GM19397 (cell line): ENCODE measurements around the gene KIF26A.

Experiments
- ATAC-seq: cut with Tn5 transposase; IDR thresholded peaks from one replicate; pipeline ENCODE4 v1.9.1; 2021; ENCODE audit warnings: mild to moderate bottlenecking, moderate library complexity; ENCODE audit not compliant: unreplicated experiment

The KIF26A gene

GRCh38 chr14:104175041-104175440 is 36.7 kb downstream of the KIF26A start:
- ATAC-seq: no peak

- ATAC-seq: no peak
These were observed 37.4 kb downstream of the KIF26A start for GRCh38 chr14:104175811-104176210.

- no peak for ATAC-seq
These were observed 38.2 kb downstream of the KIF26A start for GRCh38 chr14:104176611-104177010.

- no peak for ATAC-seq
These were observed 39.0 kb downstream of the KIF26A start for GRCh38 chr14:104177411-104177810.

GRCh38 chr14:104178279-104178678 is 39.9 kb downstream of the KIF26A start:
- no peak for ATAC-seq

- ATAC-seq: no peak
These were observed 40.7 kb downstream of the KIF26A start for GRCh38 chr14:104179126-104179525.

GRCh38 chr14:104179564-104180129 is 41.3 kb downstream of the KIF26A start:
- ATAC-seq: no peak

- no peak for ATAC-seq
These were observed 42.3 kb downstream of the KIF26A start for GRCh38 chr14:104180561-104181165.

GRCh38 chr14:104181761-104182530 is 43.6 kb downstream of the KIF26A start:
- no peak for ATAC-seq

GRCh38 chr14:104182857-104183425 is 44.6 kb downstream of the KIF26A start:
- no peak for ATAC-seq

GRCh38 chr14:104183796-104184195 is 45.4 kb downstream of the KIF26A start:
- no peak for ATAC-seq

- ATAC-seq: no peak
These were observed 46.1 kb downstream of the KIF26A start for GRCh38 chr14:104184506-104184905.

- no peak for ATAC-seq
These were observed 46.6 kb downstream of the KIF26A start for GRCh38 chr14:104184911-104185499.

- no peak for ATAC-seq
These were observed 47.6 kb downstream of the KIF26A start for GRCh38 chr14:104185916-104186495.

- no peak for ATAC-seq
These were observed 48.2 kb downstream of the KIF26A start for GRCh38 chr14:104186575-104186974.

- ATAC-seq: no peak
These were observed 48.9 kb downstream of the KIF26A start for GRCh38 chr14:104187121-104187889.

GRCh38 chr14:104187931-104188726 is 49.7 kb downstream of the KIF26A start:
- no peak for ATAC-seq

GRCh38 chr14:104188727-104189400 is 50.5 kb downstream of the KIF26A start:
- no peak for ATAC-seq
